Parathyroid adenoma (tissue), 2 donors: Measurements from ENCODE around the gene CLSTN2.

Source experiments
- H2AFZ ChIP-seq: fragments of 300-600 bp; sonication (generic); one replicate; pipeline ENCODE4 v1.7.0; 2017; ENCODE audit warnings: antibody characterized with exemption, mild to moderate bottlenecking
- H3K27ac ChIP-seq: fragments of 300-600 bp; sonication (generic); one replicate; pipeline ENCODE4 v1.7.0; 2017
- H3K27me3 ChIP-seq: fragments of 300-600 bp; sonication (generic); one replicate; pipeline ENCODE4 v1.7.0; 2017; ENCODE audit warnings: low read length; ENCODE audit not compliant: control insufficient read depth, insufficient read depth
- H3K36me3 ChIP-seq: fragments of 300-600 bp; sonication (generic); one replicate; pipeline ENCODE4 v1.7.0; 2017; ENCODE audit warnings: low read length; ENCODE audit not compliant: control insufficient read depth, insufficient read depth
- H3K4me1 ChIP-seq: fragments of 300-600 bp; sonication (generic); one replicate; pipeline ENCODE4 v1.7.0; 2017; ENCODE audit warnings: control low read depth
- H3K4me2 ChIP-seq: fragments of 300-600 bp; sonication (generic); one replicate; pipeline ENCODE4 v1.7.0; 2017; ENCODE audit warnings: low read length
- H3K4me3 ChIP-seq: fragments of 300-600 bp; sonication (generic); one replicate; pipeline ENCODE4 v1.7.0; 2017; ENCODE audit warnings: low read depth, low read length
- H3K79me2 ChIP-seq: fragments of 300-600 bp; sonication (generic); one replicate; pipeline ENCODE4 v1.7.0; 2017; ENCODE audit warnings: control low read depth
- H3K9ac ChIP-seq: fragments of 300-600 bp; sonication (generic); one replicate; pipeline ENCODE4 v1.7.0; 2017; ENCODE audit warnings: mild to moderate bottlenecking
- H3K9me3 ChIP-seq: fragments of 300-600 bp; sonication (generic); one replicate; pipeline ENCODE4 v1.7.0; 2017; ENCODE audit warnings: low read length; ENCODE audit not compliant: control insufficient read depth
- CTCF ChIP-seq: fragments of 300-600 bp; sonication (generic); IDR thresholded peaks from one replicate; pipeline ENCODE4 v1.7.0; 2017; ENCODE audit warnings: antibody characterized with exemption, mild to moderate bottlenecking
- donor health status: primary hyperparathyroidism.

Gene CLSTN2

GRCh38 chr3:140588558-140588957, 653.6 kb downstream of the CLSTN2 start:
- Histone ChIP-seq H3K9ac (no peak overlapping the region), H2AFZ (no peak overlapping the region), H3K4me2 (no peak overlapping the region), H3K79me2 (no peaks in the 10 kb centered on the region), H3K4me3 (no peak overlapping the region), H3K27me3 (no peaks in the 10 kb centered on the region), H3K9me3 (no peaks in the 10 kb centered on the region), H3K27ac (no peak overlapping the region), H3K4me1 (no peaks in the 10 kb centered on the region), H3K36me3 (no peaks in the 10 kb centered on the region)
- TF ChIP-seq CTCF: no peak

- Histone ChIP-seq H3K27ac (no peak overlapping the region), H3K4me1 (no peaks in the 10 kb centered on the region), H2AFZ (no peak overlapping the region), H3K9ac (no peak overlapping the region), H3K9me3 (no peaks in the 10 kb centered on the region), H3K27me3 (no peaks in the 10 kb centered on the region), H3K36me3 (no peaks in the 10 kb centered on the region), H3K4me3 (no peak overlapping the region), H3K79me2 (no peaks in the 10 kb centered on the region), H3K4me2 (no peak overlapping the region)
- no peak for TF ChIP-seq CTCF
Observed at GRCh38 chr3:140593766-140594165, 658.8 kb downstream of the CLSTN2 start.

GRCh38 chr3:140595295-140595694, 660.3 kb downstream of the CLSTN2 start:
- Histone ChIP-seq H3K4me1 (no peaks in the 10 kb centered on the region), H3K4me3 (no peak overlapping the region), H3K36me3 (no peaks in the 10 kb centered on the region), H3K4me2 (no peak overlapping the region), H3K27ac (no peak overlapping the region), H2AFZ (no peak overlapping the region), H3K9me3 (no peaks in the 10 kb centered on the region), H3K9ac (no peak overlapping the region), H3K79me2 (no peaks in the 10 kb centered on the region), H3K27me3 (no peaks in the 10 kb centered on the region)
- TF ChIP-seq CTCF: no peak

- Histone ChIP-seq H3K36me3 (no peaks in the 10 kb centered on the region), H3K9ac (no peak overlapping the region), H3K4me1 (no peaks in the 10 kb centered on the region), H3K79me2 (no peaks in the 10 kb centered on the region), H3K4me3 (no peak overlapping the region), H2AFZ (no peak overlapping the region), H3K9me3 (no peaks in the 10 kb centered on the region), H3K27me3 (no peaks in the 10 kb centered on the region), H3K4me2 (no peak overlapping the region), H3K27ac (no peak overlapping the region)
- no peak for TF ChIP-seq CTCF
Observed at GRCh38 chr3:140597364-140597763, 662.4 kb downstream of the CLSTN2 start.

GRCh38 chr3:140597792-140598191, 662.8 kb downstream of the CLSTN2 start:
- H3K4me1 ChIP-seq: no peaks in the 10 kb centered on the region
- no peak overlapping the region for H3K4me2 ChIP-seq
- no peak overlapping the region for H3K27ac ChIP-seq
- H2AFZ ChIP-seq: no peak overlapping the region
- no peaks in the 10 kb centered on the region for H3K79me2 ChIP-seq
- no peak for TF ChIP-seq CTCF
- H3K9ac ChIP-seq: no peak overlapping the region
- no peaks in the 10 kb centered on the region for H3K27me3 ChIP-seq
- H3K9me3 ChIP-seq: no peaks in the 10 kb centered on the region
- no peaks in the 10 kb centered on the region for H3K36me3 ChIP-seq
- H3K4me3 ChIP-seq: no peak overlapping the region
